ENCODE measurements around the gene KCNB1.

GRCh38 chr20:49464556-49464955 lies 17.9 kb downstream of the KCNB1 start:
- TF ChIP-seq CTCF (conservative IDR thresholded peaks at IDR 0.05) = no peak
- no peak for TF ChIP-seq ZFX (IDR thresholded peaks at IDR 0.05)
